K562 (cell line): ENCODE data around the gene EML2. TPM values are rescaled to one million over a fixed set of nuclear protein-coding genes. Genes with fewer than 3 reads are reported as not detected.

Source experiments
- ARID1B ChIP-seq: fragments of 450-650 bp; IDR thresholded peaks from 2 replicates; pipeline ENCODE4 v1.6.1; 2016; ENCODE audit warnings: antibody characterized with exemption, mild to moderate bottlenecking, inconsistent platforms
- ATF2 ChIP-seq: sonication (generic); formaldehyde crosslinking; IDR thresholded peaks from 2 replicates; pipeline ENCODE4 v1.8.1; 2022; ENCODE audit warnings: missing genetic modification reagents
- BRD4 ChIP-seq: fragments of 200-600 bp; sonication (generic); IDR thresholded peaks from 2 replicates; pipeline ENCODE4 v1.6.1; 2017; ENCODE audit warnings: inconsistent platforms
- CBFA2T2 ChIP-seq: fragments of 450-650 bp; conservative IDR thresholded peaks from 2 replicates; pipeline ENCODE4 v1.6.1; 2017; ENCODE audit warnings: mild to moderate bottlenecking
- CHAMP1 ChIP-seq: fragments of 450-650 bp; IDR thresholded peaks from 2 replicates; pipeline ENCODE4 v1.6.1; 2016; ENCODE audit warnings: mild to moderate bottlenecking
- HDAC8 ChIP-seq: fragments of 450-650 bp; IDR thresholded peaks from 2 replicates; pipeline ENCODE4 v1.6.1; 2016; ENCODE audit warnings: mild to moderate bottlenecking, missing genetic modification characterization, moderate library complexity, missing compliant biosample characterization
- HMGN3 ChIP-seq: IDR thresholded peaks from 2 replicates; pipeline ENCODE4 v1.6.1; 2011; ENCODE audit warnings: borderline replicate concordance, low read depth, mild to moderate bottlenecking, mixed read lengths, low read length; ENCODE audit not compliant: insufficient read length; ENCODE audit errors: extremely low read depth
- ILK ChIP-seq: fragments of 450-650 bp; IDR thresholded peaks from 2 replicates; pipeline ENCODE4 v1.6.1; 2016; ENCODE audit warnings: missing genetic modification characterization, low read depth, mild to moderate bottlenecking, missing compliant biosample characterization, moderate library complexity, borderline replicate concordance
- IRF9 ChIP-seq: fragments of 450-650 bp; IDR thresholded peaks from 2 replicates; pipeline ENCODE4 v1.6.1; 2016; ENCODE audit warnings: missing biosample characterization, missing genetic modification characterization
- MAZ ChIP-seq, 2 experiments: fragments of 450-650 bp in 1 of 2; sonication (generic) in 1 of 2; formaldehyde crosslinking; IDR thresholded peaks in 1 of 2; conservative IDR thresholded peaks in 1 of 2; 2 replicates each; pipeline versions ENCODE4 v1.4.0 to v1.5.0; 2020; ENCODE audit warnings: mild to moderate bottlenecking in 1 of 2, missing genetic modification reagents in 1 of 2
- NFXL1 ChIP-seq: fragments of 450-650 bp; formaldehyde crosslinking; IDR thresholded peaks from 2 replicates; pipeline ENCODE4 v1.4.0; 2021; ENCODE audit warnings: mild to moderate bottlenecking
- POLR2AphosphoS2 ChIP-seq: IDR thresholded peaks from 2 replicates; pipeline ENCODE4 v1.6.1; 2012; ENCODE audit warnings: low read length, improper control_type of control experiment
- POLR2G ChIP-seq: fragments of 200-400 bp; formaldehyde crosslinking; IDR thresholded peaks from 2 replicates; pipeline ENCODE4 v1.6.1; 2017; ENCODE audit warnings: low read depth, mild to moderate bottlenecking, antibody characterized with exemption, low read length, moderate library complexity
- SNIP1 ChIP-seq: fragments of 450-650 bp; IDR thresholded peaks from 2 replicates; pipeline ENCODE4 v1.7.1; 2017; ENCODE audit warnings: low read depth, mild to moderate bottlenecking
- SRSF3 ChIP-seq: fragments of 200-400 bp; formaldehyde crosslinking; IDR thresholded peaks from 2 replicates; pipeline ENCODE4 v1.6.1; 2016; ENCODE audit warnings: mild to moderate bottlenecking, low read length, moderate library complexity; ENCODE audit not compliant: insufficient read depth
- STAG1 ChIP-seq: sonication (generic); formaldehyde crosslinking; IDR thresholded peaks from 2 replicates; pipeline ENCODE4 v1.5.0; 2020; ENCODE audit warnings: missing genetic modification reagents, borderline replicate concordance
- TCF3 ChIP-seq: sonication (generic); formaldehyde crosslinking; IDR thresholded peaks from 2 replicates; pipeline ENCODE4 v1.4.0; 2020; ENCODE audit warnings: mild to moderate bottlenecking, missing genetic modification reagents
- THAP7 ChIP-seq: fragments of 250-450 bp; sonication (Bioruptor Pico); IDR thresholded peaks from 2 replicates; pipeline ENCODE4 v1.5.0; 2021
- XRCC4 ChIP-seq: IDR thresholded peaks from one replicate; pipeline ENCODE4 v1.6.1; 2011; ENCODE audit not compliant: insufficient read depth, insufficient read length; ENCODE audit errors: extremely low read depth
- YY1 ChIP-seq, 3 experiments: IDR thresholded peaks; 2 replicates each; pipeline ENCODE4 v1.6.1; 2011; ENCODE audit warnings: low read length in 2 of 3, mild to moderate bottlenecking in 2 of 3, moderate library complexity in 2 of 3, borderline replicate concordance in 1 of 3, control low read depth in 1 of 3, low read depth in 1 of 3; ENCODE audit not compliant: insufficient read depth in 3 of 3, insufficient replicate concordance in 2 of 3, control insufficient read depth in 1 of 3, insufficient read length in 1 of 3; ENCODE audit errors: extremely low read depth in 1 of 3
- ZZZ3 ChIP-seq: fragments of 450-650 bp; IDR thresholded peaks from 2 replicates; pipeline ENCODE4 v1.6.1; 2016; ENCODE audit warnings: antibody characterized with exemption, mild to moderate bottlenecking, moderate library complexity
- polyA plus RNA-seq, 8 experiments: library from polyadenylated mRNA; depleted of rRNA in 4 of 8; stranded (reverse) in 5 of 8; unstranded in 3 of 8; fragments of >200 nt; fragmentation: Nextera tagmentation in 2 of 8; fragmentation: Illumina TruSeq in 1 of 8; extraction: Ambion mirVana in 2 of 8; extraction: Trizol in 1 of 8; gene quantifications; 2 replicates each; pipeline versions ENCODE4 v1.2.1 to v1.2.3, GENCODE V29; 2011 to 2014; ENCODE audit warnings: inconsistent platforms in 1 of 8, missing spikeins in 1 of 8
- total RNA-seq, 7 experiments: library from RNA; depleted of rRNA in 6 of 7; stranded (reverse); fragments of >200 nt in 6 of 7; fragmentation: Illumina TruSeq in 2 of 7; extraction: Trizol in 2 of 7; gene quantifications; 2 replicates each; pipeline versions ENCODE4 v1.2.1 to v1.2.3, GENCODE V29; 2011 to 2021; ENCODE audit warnings: low replicate concordance in 1 of 7

Gene EML2
- total and polyA plus RNA-seq, 9 of the 15 experiments (the other 6 are each of a cell fraction or from before 2014, with no cell fraction given) = 2.6 to 69.6 (median 24.8) TPM

- TF ChIP-seq HDAC8 (tag) = peak; percentile 70; the same call in 1 of the 2 replicates
- no peak for TF ChIP-seq CHAMP1
- TF ChIP-seq STAG1 = peak; percentile 81
- no peak for TF ChIP-seq ILK (tag)
- no peak for TF ChIP-seq THAP7 (CRISPR knock-in tag)
- peak in 2 of 3 experiments; percentile 56 to 66 for TF ChIP-seq YY1 (IDR thresholded peaks at IDR 0.05; ENCODE audit: borderline replicate concordance in 1 of 3, control insufficient read depth in 1 of 3, extremely low read depth in 1 of 3, insufficient read depth in 3 of 3, insufficient read length in 1 of 3, insufficient replicate concordance in 2 of 3, low read depth in 1 of 3, low read length in 2 of 3)
- TF ChIP-seq SNIP1 = no peak
- TF ChIP-seq POLR2AphosphoS2 = no peak
- no peak; the same call in 1 of the 2 replicates for TF ChIP-seq ARID1B
- peak; percentile 55 to 72; a peak in 1 of 4 replicates for TF ChIP-seq MAZ (CRISPR knock-in tag; conservative IDR thresholded peaks at IDR 0.05 in 1 of 2, IDR thresholded peaks at IDR 0.05 in 1 of 2)
- TF ChIP-seq CBFA2T2 = peak; percentile 40; the same call in 1 of the 2 replicates
- TF ChIP-seq ZZZ3 = no peak
- TF ChIP-seq BRD4 = no peak
- no peak for TF ChIP-seq IRF9 (tag)
- no peak for TF ChIP-seq XRCC4
- TF ChIP-seq SRSF3 = no peak
- TF ChIP-seq TCF3 (CRISPR knock-in tag) = no peak
- TF ChIP-seq POLR2G = peak; percentile 62
- no peak for TF ChIP-seq ATF2 (CRISPR knock-in tag)
- no peak for TF ChIP-seq HMGN3
- no peak for TF ChIP-seq NFXL1 (CRISPR knock-in tag)
These were observed 48.1 kb downstream of the EML2 start (continued) for GRCh38 chr19:45591004-45591637.
